ENCODE results near the gene UGP2.

Gene UGP2

GRCh38 chr2:63865159-63865799 lies 23.6 kb downstream of the UGP2 start:
- DNase-seq (ENCODE audit: low read depth), result no peak

DNA sequence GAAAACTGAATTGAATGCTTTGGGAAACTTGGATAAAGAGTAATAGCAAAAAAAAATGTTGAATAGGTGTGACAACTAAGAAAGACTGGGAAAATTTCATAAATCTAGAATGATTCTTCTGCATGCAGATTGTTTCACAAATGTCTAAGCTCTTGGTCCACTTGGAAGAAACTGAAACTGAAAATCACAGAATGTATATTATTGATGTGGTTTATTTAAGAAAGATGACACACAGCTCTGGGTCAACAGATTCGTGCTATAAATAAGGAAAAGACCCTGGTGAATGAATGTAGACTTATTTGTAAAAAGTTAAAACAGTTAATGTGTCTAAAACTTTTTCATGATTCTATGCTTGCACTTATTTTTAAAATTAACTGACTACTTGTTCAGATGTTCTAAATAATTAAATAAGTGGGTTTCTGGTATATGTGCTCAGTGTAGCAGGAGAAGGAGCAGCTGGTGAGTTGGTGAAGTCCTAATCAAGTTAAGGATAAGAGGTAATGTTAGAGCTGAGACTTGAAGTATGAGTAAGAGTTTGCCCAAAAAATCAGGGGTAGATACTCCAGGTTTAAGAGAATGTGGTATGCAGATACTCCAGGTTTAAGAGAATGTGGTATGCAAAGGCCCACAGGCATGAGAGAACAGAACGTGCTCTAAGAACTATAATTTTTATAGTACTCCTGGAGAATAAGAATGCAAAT lies 24.5 kb downstream of the UGP2 start:
- no peak for DNase-seq (ENCODE audit: low read depth)

DNA sequence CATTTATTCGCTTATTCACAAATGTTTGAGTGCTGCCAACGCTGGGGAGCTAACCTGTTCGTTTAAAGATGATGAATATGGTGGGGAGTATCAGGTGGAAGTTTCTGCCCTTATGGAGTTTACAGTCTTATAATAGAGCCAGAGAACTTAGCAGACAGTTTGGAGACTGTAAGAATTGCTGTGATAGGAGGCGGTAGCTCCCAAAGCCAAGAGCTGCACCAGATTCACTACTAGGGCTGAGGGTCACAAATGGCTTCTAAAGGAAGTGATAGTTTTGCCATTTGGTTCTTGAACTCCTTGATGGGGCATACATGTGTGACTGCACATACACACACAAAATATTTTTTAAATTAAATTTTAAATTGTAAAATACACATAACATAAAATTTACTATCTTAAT lies 29.0 kb downstream of the UGP2 start:
- DNase-seq (ENCODE audit: low read depth), result no peak

DNA sequence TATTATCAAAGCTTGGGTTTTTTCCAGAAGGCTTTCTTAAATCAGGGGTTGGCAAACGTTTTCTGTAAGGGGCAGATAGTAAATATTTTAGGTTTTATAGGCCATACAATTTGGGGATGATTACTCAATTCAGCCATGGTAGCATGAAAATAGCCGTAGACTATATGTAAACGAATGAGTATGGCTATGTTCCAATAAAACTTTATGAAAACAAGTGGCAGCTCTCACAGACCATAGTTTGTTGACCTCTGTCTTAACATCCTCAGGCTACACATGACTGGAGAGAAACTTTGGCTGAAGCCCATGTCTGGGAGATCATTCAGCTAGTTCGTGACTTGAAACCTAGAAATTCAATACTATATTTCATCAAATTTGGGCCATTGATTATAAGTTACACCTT lies 30.2 kb downstream of the UGP2 start:
- no peak for DNase-seq (ENCODE audit: low read depth)

- no peak for DNase-seq (ENCODE audit: low read depth)
These were observed 31.1 kb downstream of the UGP2 start for GRCh38 chr2:63872571-63873328.

GRCh38 chr2:63874204-63875130 lies 32.8 kb downstream of the UGP2 start:
- no peak for DNase-seq (ENCODE audit: low read depth)

- no peak for DNase-seq (ENCODE audit: low read depth)
These were observed 33.4 kb downstream of the UGP2 start for GRCh38 chr2:63875131-63875527.

DNA sequence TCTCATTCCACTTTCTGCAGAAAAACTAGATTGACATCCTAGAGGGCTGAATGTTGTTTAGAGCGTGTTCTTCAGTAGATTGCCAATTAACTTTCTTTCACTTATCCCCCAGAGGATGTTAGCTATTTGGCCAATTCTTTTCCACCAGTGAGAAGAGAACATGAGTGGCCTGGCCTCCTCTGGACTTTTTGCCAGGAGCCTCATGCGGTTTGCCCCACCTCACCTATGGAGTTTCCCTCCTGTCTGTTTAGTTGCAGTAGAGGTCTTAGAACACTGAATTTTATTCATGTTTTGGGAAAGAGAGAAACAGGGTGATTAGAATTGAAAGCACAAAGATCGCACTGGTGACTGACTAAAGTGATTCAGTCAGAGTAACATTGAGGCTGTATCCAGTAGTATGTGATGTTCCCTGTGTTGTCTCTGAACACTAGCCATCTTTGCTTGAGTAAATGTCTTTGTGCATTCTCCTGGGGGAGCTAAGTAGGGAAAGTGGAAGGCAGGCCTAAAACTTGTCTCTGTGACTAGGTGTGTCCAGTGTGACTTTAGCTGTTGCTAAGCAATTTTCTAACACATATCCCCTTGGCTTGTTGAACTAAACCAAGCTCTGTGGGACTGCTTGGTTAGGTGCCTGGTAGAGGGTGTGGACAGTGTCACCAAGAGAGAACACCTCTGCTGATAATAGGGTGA lies 34.0 kb downstream of the UGP2 start:
- no peak for DNase-seq (ENCODE audit: low read depth)

- no peak for DNase-seq (ENCODE audit: low read depth)
These were observed 34.6 kb downstream of the UGP2 start for GRCh38 chr2:63876311-63876710.

DNA sequence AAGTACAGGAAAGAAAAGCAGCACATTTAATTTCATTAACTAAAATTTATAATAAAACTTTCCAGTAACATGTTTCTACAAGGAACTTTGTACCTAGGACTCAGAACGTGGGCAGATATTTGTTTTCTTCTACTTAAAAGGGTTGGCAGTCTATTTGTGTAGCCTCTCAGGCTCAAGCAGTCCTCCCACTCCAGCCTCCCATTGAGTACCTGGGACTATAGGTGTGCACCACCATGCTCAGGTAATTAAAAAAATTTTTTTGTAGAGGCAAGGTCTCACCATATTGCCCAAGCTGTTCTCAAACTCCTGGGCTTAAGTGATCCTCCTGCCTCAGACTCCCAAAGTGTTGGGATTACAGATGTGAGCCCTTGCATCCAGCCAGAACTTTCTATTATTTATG lies 36.8 kb downstream of the UGP2 start:
- DNase-seq (ENCODE audit: low read depth), result no peak

- DNase-seq (ENCODE audit: low read depth), result no peak
These were observed 38.3 kb downstream of the UGP2 start for GRCh38 chr2:63879876-63880433.

GRCh38 chr2:63880625-63881024 lies 38.9 kb downstream of the UGP2 start:
- DNase-seq (ENCODE audit: low read depth), result no peak

DNA sequence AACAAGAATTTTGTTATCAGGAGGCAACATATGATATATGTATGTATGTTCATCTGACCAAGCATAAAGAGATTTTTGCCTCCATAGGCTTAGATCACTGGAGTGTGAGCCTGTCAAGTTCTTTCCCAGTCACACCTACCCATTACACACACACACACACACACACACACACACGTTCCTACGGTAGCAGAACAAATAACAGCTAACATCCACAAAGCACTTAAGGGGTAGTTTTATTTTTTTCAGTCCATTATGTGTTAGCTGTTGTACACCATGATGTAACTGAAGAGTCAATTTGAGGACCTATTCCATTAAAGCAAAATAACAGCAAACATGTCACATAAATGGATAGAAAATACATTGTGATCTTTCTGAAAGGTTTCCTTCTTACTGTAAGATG lies 39.5 kb downstream of the UGP2 start:
- DNase-seq (ENCODE audit: low read depth), result no peak

DNA sequence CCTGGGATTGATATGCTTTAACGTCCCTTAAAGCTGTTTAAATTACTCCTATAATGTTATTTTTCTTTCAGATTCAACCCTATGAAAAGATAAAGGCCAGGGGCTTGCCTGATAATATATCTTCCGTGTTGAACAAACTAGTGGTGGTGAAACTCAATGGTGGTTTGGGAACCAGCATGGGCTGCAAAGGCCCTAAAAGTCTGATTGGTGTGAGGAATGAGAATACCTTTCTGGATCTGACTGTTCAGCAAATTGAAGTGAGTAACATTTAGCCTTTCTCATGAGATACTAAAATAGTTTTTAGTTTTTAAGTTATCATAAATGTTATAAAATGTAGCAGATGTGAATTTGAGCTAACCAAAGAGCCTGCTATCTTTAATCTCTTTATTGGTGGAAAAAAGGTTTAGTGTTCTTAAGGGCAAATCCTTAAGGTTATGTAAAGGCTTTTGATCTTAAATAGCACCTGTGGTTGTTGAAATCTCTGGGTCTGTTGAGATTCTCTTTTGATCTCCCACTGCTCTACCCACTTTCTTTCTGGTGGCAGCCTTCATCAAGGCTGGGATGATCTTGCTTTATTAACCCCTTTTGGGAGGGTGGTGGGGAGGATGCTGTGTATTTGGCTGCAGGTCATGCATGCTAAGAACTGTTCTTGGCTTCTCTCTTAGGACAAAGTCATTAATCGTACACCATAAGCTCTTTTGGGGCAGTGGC lies 40.9 kb downstream of the UGP2 start:
- no peak for DNase-seq (ENCODE audit: low read depth)

- DNase-seq (ENCODE audit: low read depth), result no peak
These were observed 44.7 kb downstream of the UGP2 start for GRCh38 chr2:63886445-63886844.

DNA sequence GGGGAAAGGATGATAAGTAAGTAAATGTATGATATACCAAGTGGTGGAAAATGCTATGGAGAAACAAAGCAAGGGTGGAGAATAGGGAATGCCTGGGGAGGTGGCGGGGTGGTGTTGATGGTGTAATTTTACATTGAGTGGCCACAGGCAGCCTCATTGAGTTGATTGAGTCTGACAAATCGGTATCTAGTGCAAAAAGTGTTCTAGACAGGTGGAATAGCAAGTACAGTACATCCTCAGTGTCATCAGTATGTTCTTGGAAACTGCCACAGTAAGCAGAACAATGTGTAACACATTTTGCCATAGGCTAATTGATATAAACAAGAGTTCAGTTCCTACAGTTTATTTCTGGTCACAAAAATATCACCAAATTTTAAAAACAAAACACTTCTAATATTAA lies 46.4 kb downstream of the UGP2 start:
- no peak for DNase-seq (ENCODE audit: low read depth)

GRCh38 chr2:63888490-63889402 lies 47.0 kb downstream of the UGP2 start:
- DNase-seq (ENCODE audit: low read depth), result peak; percentile 1

DNA sequence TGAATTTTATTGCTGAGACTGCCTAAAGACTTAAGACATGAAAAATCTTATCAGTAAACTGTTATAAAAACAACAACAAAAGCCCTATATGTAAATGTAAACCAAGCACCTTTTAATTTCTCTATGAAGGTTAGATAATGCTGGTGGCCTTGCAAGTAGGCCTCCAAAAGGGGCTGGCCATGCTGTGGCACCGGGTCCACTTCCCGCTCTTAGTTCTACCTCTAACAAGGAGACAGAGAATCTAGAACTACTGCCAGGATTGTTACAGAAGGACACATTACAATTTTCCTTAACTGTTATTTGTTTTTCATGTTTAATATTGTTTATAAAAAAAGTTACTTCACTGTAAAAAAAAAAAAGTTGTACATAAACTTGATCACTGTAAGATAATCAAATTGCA lies 49.0 kb downstream of the UGP2 start:
- no peak for DNase-seq (ENCODE audit: low read depth)

GRCh38 chr2:63891488-63892030 lies 49.9 kb downstream of the UGP2 start:
- no peak for DNase-seq (ENCODE audit: low read depth)

Measured in activated T-helper 1 cell treated with Interleukin-2 at 50 U/mL for 16 hours (primary cell).